Frontal cortex (tissue), 4 donors: ENCODE measurements around the gene TPCN2. TPM values are rescaled to one million over a fixed set of nuclear protein-coding genes. Genes with fewer than 3 reads are reported as not detected.

Experiments used
- DNase-seq, 2 donors: peaks; one replicate each; pipeline ENCODE4 v3.0.0; 2012; ENCODE audit warnings: low spot score in 2 of 2
- FAIRE-seq: peaks from 2 replicates; lab custom pipeline; 2012; peaks lifted over from hg19 to GRCh38; lab: Jason Lieb, UNC
- small RNA-seq: library from RNA; depleted of rRNA; stranded (forward); fragments of <200 nt; gene quantifications from one replicate; pipeline ENCODE3, GENCODE V24; 2014
- total RNA-seq: library from RNA; depleted of rRNA; stranded (reverse); fragments of >200 nt; gene quantifications from one replicate; pipeline ENCODE4 v1.2.3, GENCODE V29; 2014
- donor health status: control.
- donor health status: control.
- donor health status: control.

The TPCN2 gene
- total RNA-seq, 1 donor from 2014 or later = 6.1 TPM

DNA sequence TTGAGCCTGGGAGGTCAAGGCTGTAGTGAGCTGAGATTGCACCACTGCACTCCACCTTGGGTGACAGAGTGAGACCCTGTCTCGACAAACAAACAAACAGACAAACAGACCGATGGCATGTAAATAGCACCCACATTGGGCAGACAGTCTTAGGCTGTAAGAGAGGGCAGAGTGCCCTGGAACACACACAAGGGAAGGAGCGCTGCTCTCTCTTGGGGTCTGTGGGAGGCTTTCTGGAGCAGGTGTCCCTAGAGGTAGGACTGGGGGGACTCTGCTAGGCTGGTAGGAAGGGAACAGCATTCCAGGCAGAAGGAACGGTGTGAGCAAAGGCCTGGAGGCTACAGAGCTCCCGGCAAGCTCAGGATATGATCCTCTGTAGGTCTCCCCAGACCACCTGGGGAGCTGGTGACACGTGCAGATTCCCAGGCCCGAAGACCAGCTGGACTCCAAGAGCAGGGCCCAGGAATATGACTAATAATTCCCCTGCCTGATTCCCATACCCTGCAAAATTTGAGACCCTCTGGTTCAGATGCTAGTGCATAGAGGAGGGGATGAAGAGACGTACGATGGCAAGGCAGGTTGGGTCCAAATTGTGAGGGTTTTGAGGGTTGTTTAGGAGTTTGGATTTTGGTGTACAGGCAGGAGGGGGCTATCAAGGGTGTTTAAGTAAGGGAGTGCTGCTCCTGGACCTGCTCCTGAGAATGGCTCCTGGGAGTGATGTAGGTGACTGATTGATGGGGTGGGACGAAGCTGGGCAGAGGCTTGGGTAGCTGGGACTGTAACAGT lies 118.6 kb downstream of the TPCN2 start:
- DNase-seq = no peak
- FAIRE-seq = no peak

- FAIRE-seq (no peak), DNase-seq (no peak)
Observed at GRCh38 chr11:69167916-69168691, 119.4 kb downstream of the TPCN2 start.

GRCh38 chr11:69169479-69169878 lies 120.7 kb downstream of the TPCN2 start:
- FAIRE-seq (no peak), DNase-seq (no peak)

DNA sequence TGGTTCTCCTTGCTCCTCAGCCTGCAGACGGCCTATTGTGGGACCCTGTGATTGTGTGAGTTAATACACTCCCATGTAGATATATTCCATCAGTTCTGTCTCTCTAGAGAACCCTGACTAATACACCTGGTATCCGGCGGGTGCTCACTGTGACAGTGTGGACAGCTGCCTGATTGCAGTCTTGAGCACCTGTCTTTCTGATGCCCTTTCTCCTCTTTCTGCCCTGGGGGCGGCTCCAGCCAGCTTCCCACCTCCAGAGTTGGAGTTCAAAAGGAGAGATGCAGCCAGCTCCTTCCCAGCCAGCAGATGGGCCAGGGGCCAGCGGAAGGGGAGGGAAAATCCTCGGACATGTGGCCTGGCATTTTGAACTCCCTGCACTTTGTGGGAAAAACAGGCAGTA lies 122.0 kb downstream of the TPCN2 start:
- no peak for DNase-seq
- FAIRE-seq = no peak

DNA sequence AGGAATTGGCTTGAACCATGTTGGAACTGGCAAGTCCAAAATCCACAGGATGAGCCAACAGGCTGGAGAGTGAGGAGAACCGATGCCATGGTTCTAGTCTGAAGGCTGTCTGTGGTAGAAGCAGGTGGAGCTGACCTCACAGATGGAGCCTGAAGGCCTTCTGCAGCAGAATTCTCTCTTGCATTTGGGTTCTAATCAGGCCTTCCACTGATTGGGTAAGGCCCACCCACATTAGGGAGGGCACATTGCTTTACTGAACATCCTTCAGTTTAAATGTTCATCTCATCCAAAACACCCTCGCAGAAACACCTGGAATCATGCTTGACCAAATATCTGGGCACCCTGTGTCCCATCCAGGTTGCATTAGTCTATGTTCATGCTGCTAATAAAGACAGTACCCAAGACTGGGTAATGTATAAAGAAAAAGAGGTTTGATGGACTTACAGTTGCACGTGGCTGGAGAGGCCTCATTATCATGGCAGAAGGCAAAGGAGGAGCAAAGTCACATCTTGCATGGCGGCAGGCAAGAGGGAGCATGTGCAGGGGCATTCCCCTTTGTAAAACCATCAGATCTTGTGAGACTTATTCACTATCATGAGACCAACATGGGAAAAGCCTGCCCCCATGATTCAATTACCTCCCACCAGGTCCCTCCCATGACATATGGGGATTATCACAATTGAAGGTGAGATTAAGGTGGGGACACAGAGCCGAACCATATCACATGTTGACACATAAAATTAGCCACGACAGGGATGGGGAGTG lies 122.9 kb downstream of the TPCN2 start:
- FAIRE-seq (no peak), DNase-seq (no peak)

GRCh38 chr11:69172674-69173073 lies 123.9 kb downstream of the TPCN2 start:
- DNase-seq (no peak), FAIRE-seq (no peak)

DNA sequence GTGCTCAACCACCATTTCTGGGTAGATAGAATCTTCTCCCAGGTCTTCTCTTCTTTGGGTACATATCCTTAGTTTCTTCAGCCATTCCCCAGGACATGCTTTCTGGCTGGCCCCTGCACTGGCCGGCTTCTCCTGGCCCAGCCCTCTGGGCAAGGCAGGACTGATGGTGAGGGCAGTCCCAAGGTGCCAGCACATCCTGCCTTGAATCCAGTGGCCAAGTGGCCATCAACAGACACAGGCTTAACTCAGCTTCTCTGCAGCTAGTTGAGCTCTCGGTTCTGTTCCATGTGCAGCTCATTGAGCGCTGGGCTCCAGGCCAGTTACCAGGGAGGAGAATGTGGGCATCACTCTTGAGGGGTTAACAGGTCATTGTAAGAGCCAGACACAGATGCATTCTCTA lies 124.6 kb downstream of the TPCN2 start:
- FAIRE-seq (no peak), DNase-seq (no peak)

DNA sequence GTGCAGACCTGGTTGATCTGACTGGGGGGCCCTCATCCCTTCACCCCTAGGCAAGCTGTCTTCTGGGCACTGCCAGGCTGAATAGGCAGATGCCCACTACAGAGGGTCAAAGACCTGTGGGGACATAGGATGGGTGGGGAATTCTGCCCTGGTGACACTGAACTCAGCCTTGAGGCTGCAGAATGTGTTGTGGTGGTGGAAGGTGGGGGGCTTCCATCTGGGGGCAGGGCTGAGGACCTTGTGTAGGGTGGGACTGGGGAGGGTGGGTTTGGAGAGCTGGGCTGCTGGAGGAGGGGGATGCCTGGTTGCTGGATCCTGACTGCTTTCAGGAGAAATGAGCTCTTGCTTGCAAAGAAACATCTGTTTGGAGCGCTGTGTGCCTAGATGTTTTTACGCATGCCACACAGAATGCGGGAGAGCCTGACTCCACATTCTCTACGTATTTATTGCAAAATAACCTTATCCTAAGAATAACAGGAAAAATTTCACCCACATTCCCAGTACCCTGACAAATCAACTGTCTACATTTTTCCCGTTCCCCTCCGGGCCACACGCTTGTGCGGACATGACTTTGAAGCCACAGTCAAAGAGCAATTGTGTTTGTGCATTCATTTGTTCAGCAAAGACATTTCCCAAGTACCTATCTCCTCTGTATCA lies 125.3 kb downstream of the TPCN2 start:
- no peak for FAIRE-seq
- no peak for DNase-seq

GRCh38 chr11:69174841-69175240 lies 126.1 kb downstream of the TPCN2 start:
- FAIRE-seq (no peak), DNase-seq (no peak)

DNA sequence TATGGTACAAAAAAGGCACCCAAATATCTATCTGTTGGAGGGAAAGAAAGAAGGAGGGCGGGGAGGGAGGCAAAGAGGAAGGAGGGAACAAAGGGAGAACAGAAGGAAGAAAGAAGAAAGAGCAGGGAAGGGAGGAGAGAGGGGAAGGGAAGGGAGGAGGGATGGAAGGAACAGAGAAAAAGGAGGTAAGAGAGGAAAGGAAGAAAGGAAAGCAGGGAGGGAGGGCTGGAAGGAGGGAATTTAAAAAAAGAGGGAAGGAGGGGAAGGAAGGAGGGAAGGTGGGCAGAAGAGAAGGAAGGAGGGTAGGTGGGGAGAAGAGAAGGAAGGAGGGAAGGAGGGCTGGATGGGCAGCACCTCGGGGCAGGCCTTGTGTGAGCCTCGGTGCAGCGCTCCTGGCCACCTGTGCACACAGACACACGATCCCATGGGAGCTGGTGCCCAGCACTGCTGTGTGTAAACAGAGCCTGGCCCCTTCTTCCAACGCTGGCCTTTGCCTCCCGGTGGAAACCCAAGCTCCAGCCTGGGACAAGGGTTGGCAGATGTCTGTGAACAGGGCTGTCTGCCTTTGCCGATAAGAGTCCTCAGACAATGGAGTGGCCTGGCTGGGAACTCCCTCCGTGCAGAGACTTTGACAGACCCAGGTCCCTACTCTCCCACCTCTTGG lies 130.2 kb downstream of the TPCN2 start:
- no peak for FAIRE-seq
- DNase-seq = no peak

- DNase-seq (no peak), FAIRE-seq (no peak)
Observed at GRCh38 chr11:69180226-69180625, 131.5 kb downstream of the TPCN2 start.

GRCh38 chr11:69180726-69181125 lies 132.0 kb downstream of the TPCN2 start:
- FAIRE-seq (no peak), DNase-seq (no peak)

DNA sequence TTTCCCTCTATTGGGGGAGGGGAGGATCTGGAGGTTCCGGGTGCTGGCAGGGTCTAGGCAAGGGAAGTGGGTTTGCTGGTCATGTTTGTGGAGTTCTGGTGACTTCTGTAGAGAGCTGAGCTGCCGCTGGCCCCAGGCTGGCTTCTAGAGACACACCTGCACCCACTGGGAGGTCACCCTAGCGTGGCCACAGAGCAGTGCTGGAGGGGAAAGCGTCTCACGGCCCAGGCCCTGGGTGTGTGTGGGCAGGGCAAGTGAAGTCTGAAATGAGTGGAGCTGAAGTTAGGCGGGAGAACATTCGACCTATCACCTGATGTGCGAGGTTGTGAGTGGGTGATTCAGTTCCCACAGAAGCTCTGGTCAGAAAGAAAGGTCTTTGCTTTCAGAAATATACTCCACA lies 134.9 kb downstream of the TPCN2 start:
- DNase-seq (no peak), FAIRE-seq (no peak)

Small RNAs within 50 kb of the gene (small RNA-seq; reads per million reads assigned to genes)
- gene MIR3164 = not detected

Other genes starting within 250 kb of the TPCN2 start
- gene CPT1A, start 207.0 kb upstream of the TPCN2 start, total RNA-seq = 4.5 TPM
- gene MRPL21, start 145.1 kb upstream of the TPCN2 start, total RNA-seq = 51.0 TPM
- gene IGHMBP2, start 145.0 kb upstream of the TPCN2 start, total RNA-seq = 10.2 TPM
- not detected for gene MRGPRD, start 67.9 kb upstream of the TPCN2 start, total RNA-seq
- 1.2 TPM for gene MRGPRF, start 35.7 kb upstream of the TPCN2 start, total RNA-seq
- gene SMIM38, start 107.0 kb downstream of the TPCN2 start, total RNA-seq = 0.41 TPM
- gene MYEOV, start 245.2 kb downstream of the TPCN2 start, total RNA-seq = not detected